Astrocyte (in vitro differentiated cells and primary cell): ENCODE measurements around the gene CRISPLD2.

ENCODE experiments used
- EZH2 ChIP-seq: IDR thresholded peaks from 2 replicates; pipeline ENCODE4 v1.6.1; 2012; ENCODE audit warnings: mild to moderate bottlenecking, low read length, inconsistent platforms; ENCODE audit not compliant: insufficient read depth
- TF ChIP-seq, protein P1 (sequence below): IDR thresholded peaks from 2 replicates; pipeline ENCODE4 v1.5.1; 2011; ENCODE audit warnings: low read depth, mild to moderate bottlenecking, inconsistent platforms, low read length, moderate library complexity; ENCODE audit not compliant: insufficient read depth

DNA sequence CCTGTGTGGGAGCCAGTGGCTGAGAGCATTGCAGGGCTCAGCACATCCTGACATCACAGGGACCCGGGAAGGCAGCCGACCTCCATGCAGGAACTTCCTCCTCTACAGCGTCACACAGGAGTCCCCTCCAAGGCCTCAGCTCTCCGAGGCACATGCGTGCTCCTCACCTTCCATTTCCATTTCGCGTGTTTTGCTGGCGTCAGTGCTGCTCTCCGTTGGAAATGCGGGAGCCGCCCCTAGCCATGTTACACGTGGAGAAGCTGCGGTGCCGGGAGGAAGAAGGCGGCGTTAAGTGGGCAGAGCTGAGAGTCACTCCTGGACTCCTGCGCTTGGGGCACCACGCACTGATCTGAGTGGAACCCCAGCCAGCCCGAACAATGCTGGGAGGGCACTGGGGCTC is 25.2 kb upstream of the CRISPLD2 start:
- TF ChIP-seq, protein P1, sequence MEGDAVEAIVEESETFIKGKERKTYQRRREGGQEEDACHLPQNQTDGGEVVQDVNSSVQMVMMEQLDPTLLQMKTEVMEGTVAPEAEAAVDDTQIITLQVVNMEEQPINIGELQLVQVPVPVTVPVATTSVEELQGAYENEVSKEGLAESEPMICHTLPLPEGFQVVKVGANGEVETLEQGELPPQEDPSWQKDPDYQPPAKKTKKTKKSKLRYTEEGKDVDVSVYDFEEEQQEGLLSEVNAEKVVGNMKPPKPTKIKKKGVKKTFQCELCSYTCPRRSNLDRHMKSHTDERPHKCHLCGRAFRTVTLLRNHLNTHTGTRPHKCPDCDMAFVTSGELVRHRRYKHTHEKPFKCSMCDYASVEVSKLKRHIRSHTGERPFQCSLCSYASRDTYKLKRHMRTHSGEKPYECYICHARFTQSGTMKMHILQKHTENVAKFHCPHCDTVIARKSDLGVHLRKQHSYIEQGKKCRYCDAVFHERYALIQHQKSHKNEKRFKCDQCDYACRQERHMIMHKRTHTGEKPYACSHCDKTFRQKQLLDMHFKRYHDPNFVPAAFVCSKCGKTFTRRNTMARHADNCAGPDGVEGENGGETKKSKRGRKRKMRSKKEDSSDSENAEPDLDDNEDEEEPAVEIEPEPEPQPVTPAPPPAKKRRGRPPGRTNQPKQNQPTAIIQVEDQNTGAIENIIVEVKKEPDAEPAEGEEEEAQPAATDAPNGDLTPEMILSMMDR = no peak
- no peak for TF ChIP-seq EZH2
